Epithelial cell of esophagus (primary cell): ENCODE data around the gene TMEM272.
A peak's percentile ranks its signal among the peaks of the same experiment; 100 is the strongest.

Experiments
- DNase-seq: peaks from one replicate; pipeline ENCODE4 v3.0.0; 2010; ENCODE audit warnings: low read depth
- H3K4me3 ChIP-seq: 2 replicates; pipeline ENCODE4 v1.5.1; 2011; ENCODE audit warnings: mild to moderate bottlenecking, low read length, control low read depth
- CTCF ChIP-seq: IDR thresholded peaks from 2 replicates; pipeline ENCODE4 v1.5.1; 2011; ENCODE audit warnings: low read depth, mild to moderate bottlenecking, low read length, control low read depth, inconsistent platforms; ENCODE audit not compliant: insufficient read depth; ENCODE audit errors: missing control alignments

Gene TMEM272

GRCh38 chr13:51803422-51804294 is 41.3 kb downstream of the TMEM272 start, which contains the start of gene DHRS12:
Gene DHRS12 (minus strand): TSS chr13:51804163. CDS start chr13:51799659, 4,504 bp downstream.
- peak within 1 kb of the TSS; percentile 72 for H3K4me3 ChIP-seq
- DNase-seq: peak; percentile 87
- TF ChIP-seq CTCF: no peak

GRCh38 chr13:51802631-51803418 is 42.2 kb downstream of the TMEM272 start:
- no peak for DNase-seq
- peak overlapping the region; percentile 72 for H3K4me3 ChIP-seq
- TF ChIP-seq CTCF: no peak

GRCh38 chr13:51801631-51802099 is 43.3 kb downstream of the TMEM272 start:
- TF ChIP-seq CTCF: no peak
- no peak overlapping the region for H3K4me3 ChIP-seq
- peak; percentile 47 for DNase-seq

- TF ChIP-seq CTCF: no peak
Observed at GRCh38 chr13:51800486-51800885, 44.5 kb downstream of the TMEM272 start.

GRCh38 chr13:51799261-51799660 is 45.7 kb downstream of the TMEM272 start:
- no peak for TF ChIP-seq CTCF
- no peak overlapping the region for H3K4me3 ChIP-seq
- DNase-seq: no peak

More at GRCh38 chr13:51800486-51800885, 44.5 kb downstream of the TMEM272 start:
- no peak overlapping the region for H3K4me3 ChIP-seq
- no peak for DNase-seq

- DNase-seq: peak; percentile 91
- H3K4me3 ChIP-seq: no peak overlapping the region
- TF ChIP-seq CTCF: peak; percentile 82
Observed at GRCh38 chr13:51797664-51798488, 47.1 kb downstream of the TMEM272 start.
